Measurements from ENCODE around the gene PIGU.

The PIGU gene

DNA sequence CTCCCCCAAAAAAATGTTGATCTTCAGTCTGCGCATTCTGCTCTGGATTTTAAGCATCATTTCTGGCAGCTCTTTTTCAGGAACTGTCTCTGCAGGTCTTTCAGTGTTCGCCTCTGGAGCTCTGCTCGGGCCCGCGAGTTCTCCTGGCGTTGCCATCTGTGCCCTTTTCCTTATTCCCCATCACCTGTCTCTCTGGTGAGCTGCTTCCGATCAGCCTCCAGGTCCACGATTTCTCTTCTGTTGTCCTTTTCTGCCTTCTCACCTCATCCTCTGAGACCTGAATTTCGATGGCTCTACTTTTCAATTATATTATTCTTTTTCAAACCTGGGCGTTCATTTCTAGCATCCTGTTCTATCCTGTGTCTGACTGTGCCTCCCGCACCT, 119.0 kb downstream of the PIGU start:
- no peak for DNase-seq (ENCODE audit: low spot score)

DNA sequence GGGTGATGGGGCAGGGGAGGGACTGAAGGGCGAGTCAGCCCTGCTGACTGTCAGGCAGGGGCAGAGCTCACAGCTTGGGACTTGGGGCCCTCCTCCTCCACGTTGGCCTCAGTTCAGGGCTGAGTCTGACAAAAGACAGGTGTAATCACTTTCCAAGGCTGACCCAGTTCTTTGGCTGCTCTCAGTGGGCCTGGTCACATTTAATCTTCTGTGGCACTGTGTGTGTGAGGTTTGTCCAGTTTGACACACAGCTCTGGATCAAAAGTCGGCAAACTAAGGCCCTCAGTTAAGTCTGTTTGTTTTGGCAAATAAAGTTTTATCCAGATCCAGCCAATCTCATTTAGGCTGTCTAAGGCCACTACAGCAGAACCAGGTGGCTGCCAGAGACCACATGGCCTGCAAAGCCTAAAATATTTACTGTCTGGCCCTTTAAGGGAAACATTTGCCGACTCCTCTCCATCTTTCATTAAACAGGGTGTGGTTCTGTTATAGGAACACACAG, 123.5 kb downstream of the PIGU start:
- DNase-seq (ENCODE audit: low spot score), result no peak

DNA sequence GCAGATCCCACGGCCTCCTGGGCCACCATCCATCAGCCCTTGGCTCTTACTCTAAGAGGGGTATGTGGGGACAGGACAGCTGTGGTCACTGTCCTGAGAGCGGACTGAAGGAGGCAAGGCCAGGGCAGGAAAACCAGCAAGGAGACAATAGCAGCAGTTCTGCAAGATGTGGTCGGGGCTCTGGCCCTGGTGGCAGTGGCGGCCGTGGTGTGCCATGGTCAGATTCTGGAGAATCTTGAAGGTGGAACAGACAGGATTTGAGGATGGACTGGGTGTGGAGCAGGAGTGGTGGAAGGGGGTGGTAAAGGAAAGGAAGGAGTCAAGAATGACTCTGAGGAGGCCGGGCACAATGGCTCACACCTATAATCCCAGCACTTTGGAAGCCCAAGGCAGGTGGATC, 124.3 kb downstream of the PIGU start:
- no peak for DNase-seq (ENCODE audit: low spot score)

DNA sequence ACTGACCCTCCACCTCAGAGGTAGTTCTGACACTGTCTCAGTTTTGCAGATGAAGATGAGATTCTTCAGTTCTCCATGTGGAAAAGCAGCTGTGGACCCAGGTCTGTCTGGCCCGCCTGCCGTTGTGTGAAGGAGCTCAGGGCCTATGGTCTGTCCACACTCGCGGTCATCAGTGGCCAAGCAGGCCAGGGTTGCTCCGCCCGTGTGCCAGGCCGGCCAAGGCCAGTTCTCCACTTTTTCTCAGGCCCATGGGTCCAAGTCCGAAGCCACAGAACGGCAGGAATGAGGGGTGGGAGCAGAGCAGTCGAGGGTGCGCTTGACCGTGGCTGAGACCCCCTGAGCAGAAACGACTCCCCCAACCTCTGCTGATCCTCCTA, 127.0 kb downstream of the PIGU start:
- DNase-seq (ENCODE audit: low spot score), result no peak

DNA sequence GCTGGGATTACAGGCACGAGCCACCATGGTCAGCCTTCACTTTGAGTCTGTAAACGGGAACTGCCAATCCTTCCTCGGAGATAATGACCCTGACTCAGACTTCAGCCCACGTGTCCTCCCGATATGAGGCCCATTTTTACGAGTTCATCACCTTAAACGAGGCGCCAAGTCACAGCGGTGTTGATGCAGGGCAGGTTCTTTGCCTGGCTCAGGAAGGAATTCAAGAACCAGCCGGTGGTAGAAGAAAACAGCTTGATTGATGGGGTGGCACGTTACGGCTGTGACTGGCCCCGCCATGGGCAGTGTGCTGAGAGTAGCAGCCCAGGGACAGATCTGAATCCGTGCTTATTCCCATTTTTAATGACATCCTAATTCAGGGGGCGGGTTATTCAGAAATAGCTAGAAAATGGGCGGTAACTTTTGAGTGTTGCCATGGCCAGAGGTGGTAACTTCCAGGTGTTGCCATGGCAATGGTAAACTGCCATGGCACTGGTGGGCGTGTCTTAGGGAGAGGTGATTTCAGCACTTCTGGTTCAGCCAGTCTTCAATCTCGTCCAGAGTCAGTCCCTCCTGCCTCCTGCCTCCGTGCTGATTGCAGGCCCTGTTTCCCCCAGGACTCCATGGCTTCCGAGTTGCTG, 127.5 kb downstream of the PIGU start:
- DNase-seq (ENCODE audit: low spot score), result peak; percentile 7

DNA sequence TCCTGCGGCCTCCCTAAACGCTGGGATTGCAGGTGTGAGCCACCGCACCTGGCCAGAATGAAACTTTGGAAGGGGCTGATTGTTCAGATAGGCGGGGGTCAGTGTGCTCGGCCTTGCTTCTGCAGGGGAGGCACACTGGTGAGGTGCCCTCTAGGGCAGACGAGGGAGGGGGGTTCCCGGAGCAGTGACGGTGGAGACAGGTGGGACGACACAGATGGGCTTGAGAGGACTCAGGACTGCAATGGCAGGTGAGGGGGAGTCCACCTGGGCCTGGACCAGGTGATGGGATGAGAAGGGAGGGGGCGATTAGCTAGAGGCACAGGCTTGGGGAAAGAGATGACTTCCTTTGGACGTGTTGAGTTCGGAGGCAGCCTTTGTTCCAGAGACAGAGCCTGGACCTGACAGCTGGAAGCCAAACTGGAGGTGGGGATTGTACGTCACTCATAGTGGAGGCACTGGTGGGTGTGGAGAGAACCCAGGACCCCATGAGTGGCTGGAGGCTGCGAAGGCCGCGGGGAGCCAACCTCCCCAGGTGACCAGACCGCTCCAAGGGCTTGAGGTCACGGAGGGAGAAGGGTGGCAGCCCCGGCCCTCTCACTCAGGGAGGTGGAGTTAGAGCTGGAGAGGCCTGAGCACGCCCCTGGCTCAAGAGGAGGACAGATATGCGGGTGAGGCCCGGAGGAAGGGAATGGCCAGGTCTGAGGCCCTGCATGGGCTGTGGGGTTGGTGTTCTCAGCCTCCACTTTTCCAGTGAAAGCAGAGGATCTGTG, 128.9 kb downstream of the PIGU start:
- DNase-seq (ENCODE audit: low spot score), result no peak

DNA sequence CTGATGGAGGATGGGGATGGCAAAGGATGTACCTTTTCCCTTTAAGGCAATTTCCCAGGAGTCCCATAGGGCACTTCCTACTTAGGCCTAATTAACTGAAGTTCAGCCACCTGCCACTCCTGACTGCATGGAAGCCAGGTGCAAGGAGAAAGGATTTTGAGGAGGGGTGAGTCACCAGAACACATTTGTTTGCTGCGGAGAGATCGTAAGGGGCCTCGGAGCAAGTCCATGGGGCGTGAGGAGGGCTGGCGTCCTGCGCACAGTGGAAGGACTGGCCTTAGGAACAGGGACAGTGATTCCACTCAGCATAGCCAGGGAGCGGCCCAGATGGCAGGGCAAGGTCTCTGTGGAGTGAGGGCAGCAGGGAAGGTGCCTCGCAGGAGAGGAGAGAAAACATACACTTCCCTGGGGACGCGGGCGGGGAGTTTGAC, 130.1 kb downstream of the PIGU start:
- no peak for DNase-seq (ENCODE audit: low spot score)

DNA sequence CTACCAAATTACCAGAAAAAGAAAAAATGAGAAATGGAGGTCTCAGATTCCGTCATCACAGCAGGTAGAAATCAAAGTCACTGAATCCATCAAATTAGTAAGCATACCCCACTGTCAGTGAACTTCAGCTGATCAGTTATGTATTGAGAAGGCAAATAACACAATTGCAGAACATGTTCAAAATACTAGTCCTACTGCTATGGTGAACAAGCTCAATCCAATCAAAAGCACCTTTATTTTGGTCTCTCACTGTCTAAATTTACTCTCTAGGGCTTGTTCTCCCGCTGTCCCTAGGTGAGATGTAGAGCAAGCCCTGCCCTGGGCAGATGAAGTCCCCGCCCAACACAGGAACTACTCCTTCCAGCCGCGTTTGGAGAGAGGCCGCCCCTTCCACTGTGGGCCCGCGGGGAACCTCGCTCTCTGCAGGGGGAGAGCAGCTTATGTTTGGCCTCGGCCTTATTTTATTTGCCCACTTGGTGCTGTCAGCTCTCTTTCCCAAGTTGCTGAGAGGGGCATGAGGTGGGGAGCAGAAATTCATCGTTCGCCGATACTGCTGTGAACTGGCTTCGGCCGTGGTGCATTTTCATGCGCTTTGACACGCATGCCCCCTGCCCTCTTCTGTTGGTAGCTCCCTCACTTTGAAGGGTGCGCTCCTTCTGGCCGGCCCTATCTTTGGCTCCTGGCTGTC, 132.6 kb downstream of the PIGU start:
- DNase-seq (ENCODE audit: low spot score), result no peak

DNA sequence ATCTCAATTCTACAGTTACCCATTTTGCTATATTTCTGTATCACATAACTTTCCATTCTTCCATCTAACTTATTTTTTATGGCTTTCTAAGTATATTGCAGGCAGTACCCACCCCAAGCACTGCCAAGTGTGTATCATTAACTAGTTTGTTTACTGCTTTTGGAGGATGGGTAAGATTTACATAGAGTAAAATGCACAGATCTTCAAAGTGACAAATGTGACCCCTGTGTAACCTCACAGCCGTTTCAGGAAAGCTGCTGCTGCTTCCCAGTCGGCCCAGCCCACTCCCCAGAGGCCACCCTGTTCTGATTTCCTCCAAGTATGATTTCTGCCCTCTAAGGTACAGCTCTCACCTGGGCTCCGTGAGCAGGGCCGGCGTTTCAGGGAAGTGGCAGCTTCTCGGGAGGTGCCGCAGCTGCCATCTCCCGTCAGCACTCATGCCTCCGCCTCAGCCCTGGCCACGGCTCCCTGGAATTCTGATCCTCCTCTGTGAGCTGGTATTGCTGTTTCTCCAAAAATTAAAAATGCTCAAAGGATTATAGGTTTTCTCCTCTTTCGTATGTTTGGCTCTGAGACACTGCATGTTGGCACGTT, 133.3 kb downstream of the PIGU start:
- no peak for DNase-seq (ENCODE audit: low spot score)

DNA sequence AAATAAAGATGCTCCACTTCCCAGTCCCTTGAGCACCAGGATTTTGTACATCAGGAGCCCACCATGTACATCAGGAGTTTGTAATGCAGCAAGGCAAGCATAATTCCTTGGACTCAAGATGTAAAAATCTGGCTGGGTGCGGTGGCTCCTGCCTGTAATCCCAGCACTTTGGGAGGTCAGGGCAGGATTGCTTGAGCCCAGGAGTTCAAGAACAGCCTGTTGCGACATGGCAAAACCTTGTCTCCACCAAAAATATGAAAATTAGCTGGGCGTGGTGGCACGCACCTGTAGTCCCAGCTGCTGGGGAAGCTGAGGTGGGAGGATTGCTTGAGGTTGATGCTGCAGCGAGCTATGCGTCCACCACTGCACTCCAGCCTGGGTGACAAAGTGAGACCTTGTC, 134.5 kb downstream of the PIGU start:
- no peak for DNase-seq (ENCODE audit: low spot score)

DNA sequence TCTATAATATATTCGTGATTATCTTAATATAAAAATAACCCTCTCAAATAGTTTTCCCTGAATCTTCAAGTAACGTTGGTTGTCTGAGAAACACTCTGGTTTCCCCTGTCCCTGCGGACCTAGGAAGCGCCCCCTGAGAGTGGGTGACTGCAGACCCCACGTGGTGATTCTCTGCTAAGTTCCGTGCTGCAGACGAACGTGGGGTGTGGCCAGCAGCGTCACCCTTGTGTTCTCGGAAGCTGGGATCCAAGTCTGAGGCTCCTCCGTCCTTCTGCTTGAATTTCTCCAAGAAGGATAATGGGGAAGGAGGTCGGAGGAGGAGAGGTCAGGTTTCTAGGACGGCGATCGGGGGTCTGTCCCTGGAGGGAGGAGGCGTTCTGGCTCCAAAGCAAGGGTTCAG, 135.0 kb downstream of the PIGU start:
- DNase-seq (ENCODE audit: low spot score), result no peak

DNA sequence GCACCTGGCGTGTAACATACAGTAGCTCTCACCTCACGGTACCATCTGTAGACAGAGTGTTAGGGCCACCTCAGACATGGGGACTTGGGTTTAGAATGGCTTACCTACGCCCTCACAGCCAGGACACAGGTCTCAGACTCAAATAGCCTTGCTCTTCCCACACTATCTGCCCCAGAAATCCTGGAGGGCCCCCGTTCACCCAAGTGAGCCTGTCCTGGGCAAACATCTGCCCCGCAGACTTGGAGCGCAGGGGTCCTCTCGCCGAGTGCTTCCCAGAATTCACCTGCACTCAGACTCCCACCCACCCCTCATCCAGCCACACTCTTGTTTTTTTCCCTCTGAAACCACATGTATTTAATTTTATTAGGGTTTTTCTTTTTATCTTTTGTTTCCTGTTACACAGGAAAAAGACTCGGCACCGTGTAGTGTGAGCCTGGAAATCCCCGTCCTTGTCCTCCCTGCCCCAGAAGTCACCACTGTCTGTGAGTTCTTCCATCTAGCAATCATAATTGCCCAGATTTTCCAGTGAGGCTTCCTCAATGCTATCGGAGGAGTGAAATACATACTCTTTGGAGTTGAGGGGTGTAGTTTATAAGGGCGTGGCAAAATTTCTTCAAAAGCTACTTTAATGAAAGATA, 135.5 kb downstream of the PIGU start:
- DNase-seq (ENCODE audit: low spot score), result peak; percentile 18

DNA sequence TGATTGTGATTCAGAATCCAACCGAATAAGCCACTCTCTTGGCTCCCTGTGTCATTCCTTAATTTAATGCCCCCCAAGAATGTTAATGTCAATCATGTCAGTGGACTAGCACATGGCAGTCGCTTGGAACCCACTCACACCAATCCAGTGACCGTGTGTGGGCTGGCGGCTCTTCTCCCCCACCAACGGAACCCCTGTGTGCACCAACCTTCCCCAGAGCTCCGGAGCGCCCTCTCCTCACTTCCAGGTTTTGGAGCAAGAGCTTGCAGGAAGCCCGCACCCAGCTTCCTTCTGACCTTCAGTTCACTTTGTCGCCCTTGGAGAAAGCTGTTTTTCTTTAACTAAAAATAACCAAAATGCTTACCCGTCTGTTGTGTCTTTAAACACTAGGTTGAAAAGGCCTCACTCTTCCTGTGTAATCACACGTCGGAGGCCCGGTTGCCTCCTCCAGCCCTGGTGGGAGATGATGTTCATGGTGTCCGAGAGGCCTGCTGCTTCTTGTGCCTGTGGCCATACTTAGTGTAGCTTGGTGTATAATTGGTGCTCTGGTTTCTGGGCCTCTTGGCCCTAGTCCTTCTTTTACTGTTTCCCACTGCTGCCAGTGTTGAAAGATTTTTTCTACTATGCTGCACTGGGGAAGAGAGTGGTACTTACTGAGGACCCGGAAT, 136.2 kb downstream of the PIGU start:
- DNase-seq (ENCODE audit: low spot score), result no peak

DNA sequence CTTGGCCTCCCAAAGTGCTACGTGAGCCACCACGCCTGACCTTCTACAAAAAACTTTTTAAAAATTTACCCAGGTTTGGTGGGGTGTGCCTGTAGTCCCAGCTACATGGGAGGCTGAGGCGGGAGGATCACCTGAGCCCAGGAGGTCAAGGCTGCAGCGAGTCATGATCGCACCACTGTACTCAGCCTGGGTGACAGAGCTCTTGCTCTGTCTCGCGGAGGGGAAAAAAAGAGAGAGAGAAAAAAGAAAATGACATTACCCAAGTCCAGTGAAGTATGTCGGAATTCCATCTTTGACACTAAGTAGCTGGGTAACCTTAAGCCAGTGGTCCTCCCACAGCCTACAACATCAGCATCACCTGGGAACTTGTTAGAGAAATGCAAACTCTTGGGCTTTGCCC, 137.1 kb downstream of the PIGU start:
- DNase-seq (ENCODE audit: low spot score), result no peak

DNA sequence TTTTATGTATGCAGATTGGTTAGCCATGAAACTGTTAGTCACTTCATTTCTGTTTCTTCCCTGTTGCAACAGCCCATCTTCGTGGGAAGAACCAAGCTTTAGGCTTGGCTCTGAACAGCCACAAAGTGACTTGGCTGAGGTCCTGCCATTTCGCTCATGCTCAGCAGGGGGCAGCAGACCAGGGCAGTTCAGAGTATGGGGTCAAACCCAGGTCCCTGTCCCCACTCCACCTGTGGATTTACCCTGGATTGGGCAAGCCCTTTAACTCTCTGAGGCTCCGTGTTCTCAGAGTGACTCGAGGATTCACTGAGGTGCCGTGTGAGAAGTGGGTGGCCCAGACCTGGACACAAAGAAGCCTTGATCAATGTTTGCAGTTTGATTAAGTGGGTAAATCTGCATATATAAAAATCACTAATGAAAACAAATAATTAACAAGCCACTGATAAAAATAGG, 138.2 kb downstream of the PIGU start:
- peak; percentile 60 for DNase-seq (ENCODE audit: low spot score)

DNA sequence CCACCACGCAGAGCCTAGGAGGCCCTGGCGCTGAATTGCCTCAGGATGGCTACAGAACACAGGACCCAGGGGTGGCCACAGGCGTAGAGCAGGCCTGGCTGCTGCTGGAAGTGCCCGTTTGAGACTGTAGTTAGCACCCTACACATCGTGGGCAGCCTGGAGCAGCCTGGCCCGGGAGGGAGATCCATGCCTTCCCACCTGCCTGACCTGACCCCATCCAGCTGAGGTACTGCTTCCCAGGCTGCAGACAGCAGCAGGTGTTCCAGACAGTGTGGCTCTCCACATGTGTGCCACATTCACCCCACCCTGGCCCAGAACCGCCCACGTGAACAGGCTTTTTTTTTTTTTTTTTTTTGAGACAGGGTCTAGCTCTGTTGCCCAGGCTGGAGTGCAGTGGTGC, 139.2 kb downstream of the PIGU start:
- no peak for DNase-seq (ENCODE audit: low spot score)

DNA sequence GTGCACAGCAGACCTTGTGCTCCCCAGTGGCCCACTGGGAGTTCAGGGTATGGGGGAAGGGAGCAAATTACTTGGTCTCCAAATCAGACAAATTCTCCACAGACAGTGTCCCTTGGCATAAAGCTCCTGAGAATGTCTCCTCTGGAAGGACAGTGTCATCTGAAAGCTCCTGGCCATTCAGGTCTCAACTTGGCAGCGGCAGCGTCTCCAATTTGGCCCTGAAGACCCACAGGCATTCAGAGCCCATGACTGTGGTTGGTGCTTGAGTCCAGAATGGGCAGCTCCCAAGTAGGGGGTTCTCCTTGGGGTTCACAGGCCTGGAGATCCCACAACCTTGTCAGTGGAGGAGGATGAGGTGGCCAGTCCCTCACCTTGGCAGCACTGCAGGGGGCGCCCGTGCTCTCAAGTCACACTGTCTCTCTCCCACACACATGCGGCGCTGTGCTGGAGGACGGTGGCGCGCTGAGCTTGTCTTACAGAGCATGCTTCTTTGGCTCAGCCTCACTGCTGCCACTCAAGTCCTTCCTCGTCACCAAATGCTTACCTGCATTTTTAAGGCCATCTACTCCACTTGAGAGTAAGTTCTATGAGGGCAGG, 140.0 kb downstream of the PIGU start:
- peak; percentile 33 for DNase-seq (ENCODE audit: low spot score)

DNA sequence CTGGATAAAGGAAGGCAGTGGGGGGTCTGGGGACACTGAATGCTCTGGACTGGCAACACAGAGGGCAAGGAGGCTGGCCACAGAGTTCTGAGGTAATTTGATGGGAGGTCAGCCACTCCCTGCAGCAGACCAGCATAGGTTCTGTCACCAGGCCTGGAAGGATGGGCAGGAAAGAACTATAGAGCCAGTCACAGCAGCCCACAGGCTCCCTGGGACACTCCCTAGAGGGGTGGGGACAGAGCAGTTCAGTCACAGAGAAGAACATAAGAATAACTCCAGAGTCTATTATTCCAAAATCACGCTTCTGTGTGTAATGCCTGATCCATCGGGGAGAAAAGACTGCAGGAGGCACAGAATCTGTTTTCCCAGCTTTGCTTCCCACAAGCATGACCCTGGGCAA, 141.0 kb downstream of the PIGU start:
- no peak for DNase-seq (ENCODE audit: low spot score)

DNA sequence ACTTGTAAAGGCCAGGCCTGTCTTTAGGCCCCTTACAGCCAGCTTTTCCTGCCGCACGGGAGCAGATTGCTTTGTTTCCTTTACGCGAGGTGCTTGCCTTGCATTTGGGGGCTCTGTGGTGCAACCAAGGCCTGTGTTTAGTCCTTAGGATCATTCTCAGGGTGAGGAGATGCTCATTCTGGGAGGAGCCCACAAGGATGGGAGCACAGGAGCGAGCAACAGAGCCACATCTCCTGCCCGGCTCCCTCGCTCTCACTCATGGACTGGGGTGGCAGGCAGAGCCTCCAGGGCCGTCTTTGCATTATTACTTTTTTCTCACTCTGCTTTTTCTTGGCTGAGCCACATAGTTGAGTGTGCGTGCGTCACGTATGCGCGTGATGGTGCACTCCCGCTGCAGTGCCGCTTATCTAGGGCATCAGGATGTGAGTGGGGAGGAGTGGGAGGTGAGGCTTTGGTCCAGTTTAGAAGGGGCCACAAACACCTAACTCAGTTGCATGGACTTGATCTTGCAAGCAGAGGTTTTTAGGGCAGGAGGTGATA, 141.5 kb downstream of the PIGU start:
- DNase-seq (ENCODE audit: low spot score), result no peak

DNA sequence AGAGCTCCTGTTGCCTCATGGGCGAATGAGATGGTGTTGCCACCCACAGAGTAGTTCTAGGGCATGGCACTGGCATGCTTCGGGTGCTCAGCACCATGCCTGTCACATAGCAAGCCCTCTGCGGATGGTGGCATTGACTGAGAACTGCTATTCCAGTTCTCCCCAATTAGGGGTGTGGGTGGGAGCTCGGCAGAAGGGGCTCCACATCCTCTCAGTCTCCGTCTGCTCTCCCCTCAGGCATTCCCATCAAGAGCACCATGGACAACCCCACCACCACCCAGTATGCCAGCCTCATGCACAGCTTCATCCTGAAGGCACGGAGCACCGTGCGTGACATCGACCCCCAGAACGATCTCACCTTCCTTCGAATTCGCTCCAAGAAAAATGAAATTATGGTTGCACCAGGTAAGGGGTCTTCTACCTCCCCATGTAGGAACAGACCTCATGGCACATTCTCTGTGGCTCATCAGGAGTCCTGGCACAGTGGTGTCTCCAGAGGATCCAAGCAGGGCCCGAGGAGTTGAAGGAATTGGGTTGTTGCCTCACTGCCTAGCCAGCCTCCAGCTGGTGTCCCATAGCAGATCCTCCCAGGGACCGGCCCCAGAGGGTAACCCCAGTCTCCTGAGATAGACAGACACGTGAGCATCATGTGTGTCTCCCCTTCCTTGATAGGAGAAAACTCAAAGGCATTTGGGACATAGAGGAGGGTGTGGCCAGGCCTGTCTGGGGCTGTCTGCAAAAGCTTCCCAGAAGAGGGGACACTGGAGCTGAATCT, 142.3 kb downstream of the PIGU start:
- DNase-seq (ENCODE audit: low spot score), result no peak

All from activated CD4-positive, alpha-beta T cell treated with anti-CD3 and anti-CD28 coated beads, Interleukin-2, Interleukin-4, amounts not matched to agents 100 ng/mL and 50 ng/mL, durations not matched to agents 16 hours and 8 hours (primary cell).